HG03135 (cell line): Measurements from ENCODE around the gene APOB.
A peak's percentile ranks its signal among the peaks of the same experiment; 100 is the strongest.

Source experiments
- ATAC-seq: cut with Tn5 transposase; IDR thresholded peaks from one replicate; pipeline ENCODE4 v1.9.1; 2021; ENCODE audit warnings: mild to moderate bottlenecking, moderate library complexity; ENCODE audit not compliant: unreplicated experiment

The APOB gene

GRCh38 chr2:21050164-21050563 lies 6.3 kb upstream of the APOB start:
- ATAC-seq: no peak

DNA sequence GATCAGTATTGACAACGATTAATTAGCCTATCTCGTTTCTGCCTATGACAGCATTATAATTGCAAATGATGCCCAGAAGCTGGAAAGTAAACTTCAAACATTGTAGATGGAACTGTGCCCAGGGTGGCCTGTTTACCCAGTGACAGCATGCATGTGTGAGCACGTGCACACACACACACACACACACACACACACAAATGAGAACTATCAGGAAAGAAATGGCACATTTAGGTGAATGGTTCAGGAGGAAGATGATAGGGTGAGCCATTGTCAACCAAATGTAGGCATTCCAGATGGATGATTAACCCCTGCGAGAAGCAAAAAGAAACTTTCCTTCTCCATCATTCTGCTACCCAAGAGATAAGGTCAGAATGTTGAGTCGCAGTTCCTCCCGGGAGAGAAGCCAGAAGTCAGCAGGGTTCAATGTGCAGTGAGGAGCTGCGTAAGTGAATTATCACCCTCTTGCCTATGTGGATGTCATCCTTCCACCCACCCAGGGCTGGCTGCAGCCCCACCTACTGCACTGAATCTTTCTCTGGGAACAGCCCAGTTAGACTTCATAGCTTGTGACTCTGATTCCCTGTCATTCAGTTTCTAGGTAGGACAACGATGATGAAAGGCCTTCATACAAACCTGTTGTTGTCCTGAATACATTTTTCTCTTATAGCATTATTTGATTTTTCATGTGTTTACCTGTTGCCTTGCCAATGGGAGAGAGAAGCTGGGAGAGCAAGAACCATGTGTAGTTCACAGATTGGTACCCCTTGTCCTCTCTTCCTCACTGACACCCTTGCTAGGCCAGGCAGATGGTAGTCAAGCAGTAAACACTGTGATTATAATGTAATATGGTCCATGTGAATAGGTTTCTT lies 3.5 kb upstream of the APOB start:
- no peak for ATAC-seq

GRCh38 chr2:21046506-21046905 lies 2.6 kb upstream of the APOB start:
- no peak for ATAC-seq

GRCh38 chr2:21044694-21045371 lies 960 bp upstream of the APOB start:
- ATAC-seq: no peak

GRCh38 chr2:21042958-21043743 lies 722 bp downstream of the APOB start:
- ATAC-seq: peak; percentile 62

DNA sequence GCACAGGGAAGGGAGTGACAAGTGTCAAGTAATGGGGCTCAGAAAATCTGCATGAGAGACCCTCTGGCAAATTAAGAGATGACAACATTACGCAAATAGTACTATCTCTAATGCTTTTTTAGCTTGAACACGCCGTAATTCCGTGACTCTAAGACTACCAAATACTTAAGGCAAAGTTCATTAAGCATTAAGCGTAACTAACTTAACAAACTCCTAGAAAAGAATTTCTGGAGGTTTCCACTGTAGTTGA lies 1.2 kb downstream of the APOB start:
- no peak for ATAC-seq

GRCh38 chr2:21041943-21042707 lies 1.7 kb downstream of the APOB start:
- no peak for ATAC-seq

DNA sequence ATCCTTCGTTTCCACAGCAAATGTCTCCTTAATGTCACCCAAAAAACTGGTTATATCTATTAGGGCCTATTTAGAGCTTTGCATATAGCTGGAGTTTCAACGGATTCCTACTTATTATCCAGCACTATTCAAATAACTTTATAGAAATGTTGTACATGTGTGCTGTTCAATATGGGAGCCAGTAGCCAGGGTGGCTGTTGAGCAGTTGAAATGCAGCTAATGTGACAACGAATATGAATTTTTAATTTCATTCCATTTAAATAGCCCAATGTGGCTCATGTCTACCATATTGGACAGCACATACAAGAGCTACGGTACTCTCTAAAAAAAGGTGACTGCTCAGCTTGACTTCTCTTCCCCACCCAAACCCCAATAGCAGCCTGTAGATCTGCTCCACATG lies 2.4 kb downstream of the APOB start:
- no peak for ATAC-seq

DNA sequence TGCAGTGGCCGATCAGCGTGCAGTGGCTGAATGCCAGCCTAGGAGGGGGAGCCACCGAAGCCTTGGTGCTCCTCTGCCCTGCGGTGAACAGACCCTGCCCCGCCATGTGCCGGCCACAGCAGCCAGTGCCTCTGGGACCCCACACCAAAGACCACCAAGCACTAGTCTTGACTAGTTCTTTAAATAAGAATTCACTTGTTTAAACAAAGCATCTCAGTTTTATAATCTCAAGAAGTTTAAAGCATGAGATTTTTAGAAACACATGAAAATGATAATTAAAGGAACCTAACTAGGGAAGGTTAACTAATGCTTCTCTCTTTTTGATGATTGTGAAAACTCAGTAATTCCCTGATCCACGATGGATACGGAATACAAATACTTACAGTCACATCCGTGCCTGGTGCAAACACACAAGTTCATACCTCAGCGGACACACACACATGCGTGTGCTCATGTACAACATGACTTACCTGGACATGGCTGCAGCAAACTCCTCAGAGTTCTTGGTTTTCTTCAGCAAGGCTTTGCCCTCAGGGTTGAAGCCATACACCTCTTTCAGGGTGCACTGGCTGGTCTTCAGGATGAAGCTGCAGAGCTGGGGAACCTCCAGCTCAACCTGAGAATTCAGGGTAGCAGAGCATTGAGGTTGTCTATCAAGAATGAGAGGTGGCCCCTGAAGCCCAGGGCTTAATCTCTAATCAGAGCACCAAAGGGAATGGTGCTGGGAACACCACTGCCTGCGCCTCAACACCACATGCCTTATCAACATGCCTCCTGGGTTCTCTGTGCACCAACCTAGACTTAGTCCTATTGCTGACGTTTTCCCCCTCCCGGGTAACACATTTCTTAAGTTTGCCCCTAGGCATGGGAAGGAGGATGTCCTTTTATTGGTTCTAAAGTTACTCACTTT lies 3.1 kb downstream of the APOB start:
- ATAC-seq: no peak

DNA sequence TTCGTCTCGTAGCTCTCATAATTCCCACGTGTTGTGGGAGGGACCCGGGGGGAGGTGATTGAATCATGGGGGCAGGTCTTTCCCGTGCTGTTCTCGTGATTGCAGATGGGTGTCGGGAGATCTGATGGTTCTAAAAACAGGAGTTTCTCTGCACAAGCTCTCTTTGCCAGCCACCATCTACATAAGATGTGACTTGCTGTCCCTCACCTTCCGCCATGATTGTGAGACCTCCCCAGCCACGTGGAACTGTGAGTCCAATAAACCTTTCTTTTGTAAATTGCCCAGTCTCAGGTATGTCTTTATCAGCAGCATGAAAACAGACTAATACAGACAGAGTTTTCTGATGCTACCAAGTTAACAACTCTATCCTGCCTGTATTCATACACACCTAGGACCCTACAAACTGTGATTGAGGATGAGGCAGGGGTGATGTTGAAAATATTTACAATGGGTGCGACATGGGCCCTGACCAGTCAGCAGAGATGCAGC lies 3.9 kb downstream of the APOB start:
- ATAC-seq: no peak

DNA sequence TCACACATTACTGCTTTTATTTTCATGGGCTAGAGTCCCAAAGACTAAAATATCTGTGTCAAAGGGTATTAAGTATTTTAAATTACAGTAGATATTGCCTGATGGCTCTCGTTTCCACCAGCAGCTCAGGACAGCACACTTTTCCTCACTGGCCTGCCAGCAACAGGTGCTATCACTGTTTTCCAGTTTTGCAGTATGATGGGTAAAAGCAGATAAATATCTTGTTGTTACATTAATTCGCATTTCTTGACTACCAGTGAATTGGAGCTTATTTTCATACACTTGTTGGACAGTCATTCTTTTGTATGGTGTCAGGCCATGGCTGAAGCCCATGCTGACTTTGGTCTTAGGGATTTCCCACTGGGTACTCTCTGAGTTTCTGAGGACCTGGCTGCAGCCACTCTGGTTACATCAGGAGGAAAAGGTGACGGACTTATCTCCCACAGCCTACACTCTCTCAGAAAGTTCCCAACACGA lies 4.8 kb downstream of the APOB start:
- no peak for ATAC-seq

DNA sequence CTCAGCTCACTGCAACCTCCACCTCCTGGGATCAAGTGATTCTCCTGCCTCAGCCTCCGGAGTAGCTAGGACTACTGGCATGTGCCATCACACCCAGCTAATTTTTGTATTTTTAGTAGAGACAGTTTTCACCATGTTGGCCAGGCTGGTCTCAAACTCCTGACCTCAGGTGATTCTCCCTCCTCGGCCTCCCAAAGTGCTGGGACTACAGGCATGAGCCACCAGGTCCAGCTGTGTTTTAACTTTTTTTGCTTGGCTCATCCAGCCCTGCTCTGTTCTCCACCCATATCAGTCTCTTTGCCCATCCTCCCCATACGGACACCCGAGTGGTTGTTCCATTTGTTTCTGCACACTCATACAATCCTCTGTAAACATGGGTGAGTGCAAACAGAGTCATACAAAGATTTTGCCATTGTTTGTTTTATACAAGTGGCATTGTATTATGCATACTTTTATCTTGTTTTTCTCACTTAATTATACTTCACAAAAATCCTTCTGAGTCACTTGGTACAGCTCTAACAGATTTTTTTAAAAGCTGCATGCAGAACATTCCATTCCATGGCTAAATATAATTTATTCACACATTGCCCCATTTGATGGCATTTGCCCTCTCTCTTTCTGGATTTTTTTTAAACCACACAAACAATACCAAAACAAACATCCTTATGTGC lies 5.3 kb downstream of the APOB start:
- no peak for ATAC-seq

DNA sequence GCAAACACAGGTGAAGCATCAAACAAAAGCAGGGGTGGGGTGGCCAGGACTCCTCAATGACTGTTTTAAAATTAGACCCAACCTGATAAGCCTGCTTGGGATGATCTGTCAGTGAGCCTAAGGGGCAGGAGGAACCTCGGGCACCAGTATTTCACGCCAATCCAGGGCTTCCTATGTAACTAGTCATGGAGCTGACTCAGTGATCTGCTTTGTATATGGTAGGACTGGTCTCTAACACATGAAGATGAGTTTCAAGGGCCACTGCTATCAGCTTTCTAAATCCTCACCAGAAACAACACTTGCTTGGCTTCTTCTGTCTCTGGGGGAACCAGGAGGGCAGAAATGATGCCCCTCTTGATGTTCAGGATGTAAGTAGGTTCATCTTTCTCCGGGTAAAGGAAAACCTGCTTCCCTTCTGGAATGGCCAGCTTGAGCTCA lies 6.2 kb downstream of the APOB start:
- no peak for ATAC-seq

DNA sequence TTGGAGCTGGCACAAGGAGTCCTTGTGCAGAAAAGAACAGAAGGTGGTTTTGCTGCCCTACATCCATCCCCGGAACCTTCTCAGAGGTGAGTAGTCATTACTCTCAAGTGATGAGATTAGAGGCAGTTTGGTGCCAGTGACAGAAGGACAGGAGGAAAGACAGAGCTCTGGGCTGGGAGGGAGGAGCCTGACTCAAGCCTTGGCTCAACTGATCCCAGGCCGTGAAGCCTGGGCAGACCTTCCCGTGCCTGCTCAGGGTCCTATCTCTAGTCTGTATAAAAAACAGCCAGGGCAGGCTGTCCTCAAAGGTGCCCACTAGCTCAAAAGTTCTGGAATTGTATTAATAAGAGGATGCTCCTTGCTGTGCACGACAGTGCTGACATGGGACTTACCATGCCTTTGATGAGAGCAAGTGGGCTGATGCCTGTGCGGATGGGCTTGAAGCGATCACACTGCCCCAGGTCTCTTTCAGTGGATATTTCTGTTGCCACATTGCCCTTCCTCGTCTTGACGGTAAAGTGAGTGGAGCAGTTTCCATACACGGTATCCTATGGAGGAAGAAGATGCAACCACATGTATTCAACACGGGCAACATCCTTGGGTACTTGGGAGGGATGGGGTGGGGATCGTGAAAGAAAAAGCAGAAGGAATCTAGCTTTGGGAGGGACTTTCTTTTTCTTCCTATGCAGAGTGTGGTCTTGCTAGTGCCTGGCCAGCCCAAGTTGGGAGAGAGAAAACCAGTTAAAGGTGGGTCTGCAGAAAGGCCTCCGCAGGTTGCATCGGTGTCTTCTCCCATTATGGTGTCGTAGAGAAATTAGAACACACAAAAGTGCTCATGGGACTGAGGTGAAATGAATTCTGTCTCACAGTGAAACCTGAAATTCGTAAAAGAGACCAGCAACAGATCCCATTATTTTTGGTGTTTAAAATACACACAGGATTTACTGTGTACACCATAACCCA lies 6.9 kb downstream of the APOB start:
- ATAC-seq: no peak

DNA sequence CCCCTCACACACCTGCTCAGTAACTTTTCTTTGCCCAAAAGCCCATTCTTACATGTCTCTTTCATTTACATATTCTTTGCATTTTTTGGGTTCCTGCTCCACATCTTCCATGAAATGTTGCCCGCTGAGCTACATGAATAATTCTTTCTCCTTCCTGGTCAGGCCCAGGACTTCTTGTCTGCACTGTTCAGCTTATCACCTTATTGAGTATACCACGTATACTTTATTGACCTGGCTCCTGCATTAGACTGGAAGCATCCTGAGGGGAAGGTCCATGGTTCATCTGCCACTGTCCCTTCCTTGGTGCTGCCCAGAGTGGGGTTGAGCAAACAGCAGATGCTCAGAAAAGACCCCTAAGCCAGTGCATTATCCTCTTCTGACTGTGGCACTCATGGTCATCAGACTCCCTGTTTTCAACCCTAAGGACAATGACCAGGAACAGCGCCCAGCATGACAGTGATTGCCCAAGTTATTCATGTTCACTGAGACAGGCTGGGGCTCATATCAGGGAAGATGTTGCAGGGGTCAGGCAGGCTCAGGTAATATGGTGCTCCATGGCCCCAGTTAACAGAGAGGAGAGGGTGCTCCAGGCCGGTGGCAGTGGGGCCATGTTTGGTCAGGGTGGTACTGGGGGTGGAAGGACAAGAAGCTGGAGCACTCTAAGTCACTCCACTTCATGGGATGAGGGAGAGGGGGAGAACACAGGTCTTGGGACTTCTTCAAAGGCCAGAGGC lies 7.7 kb downstream of the APOB start:
- no peak for ATAC-seq

DNA sequence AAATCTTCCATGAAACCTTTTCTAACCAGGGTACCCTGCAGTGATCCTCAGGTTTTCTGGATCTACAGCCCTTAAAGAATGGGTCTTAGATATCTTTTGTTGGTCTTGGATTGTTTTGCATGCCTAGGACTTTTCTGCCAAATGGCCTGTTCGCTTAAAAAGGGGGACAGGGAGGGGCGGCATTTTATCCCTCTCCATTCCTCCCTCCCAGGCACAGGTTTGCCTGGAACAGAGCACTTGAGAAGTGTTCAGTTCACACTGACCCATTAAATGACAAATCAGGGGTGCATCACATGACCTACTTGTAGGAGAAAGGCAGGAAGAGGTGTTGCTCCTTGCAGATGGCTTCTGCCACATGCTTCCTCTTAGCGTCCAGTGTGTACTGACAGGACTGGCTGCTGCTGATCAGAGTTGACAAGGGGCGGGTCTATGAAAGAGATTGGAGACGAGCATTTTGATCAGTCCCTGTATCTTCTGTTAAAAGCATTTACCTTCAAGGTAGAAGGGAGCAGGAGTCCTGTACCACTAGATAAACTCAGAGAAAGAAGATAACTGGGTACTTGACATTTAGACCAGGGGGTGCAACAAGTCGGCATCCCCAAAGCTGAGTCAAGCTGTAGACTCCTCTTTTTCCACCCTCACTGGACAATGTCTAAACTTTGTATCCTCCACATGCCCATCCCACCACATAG lies 8.4 kb downstream of the APOB start:
- ATAC-seq: no peak

DNA sequence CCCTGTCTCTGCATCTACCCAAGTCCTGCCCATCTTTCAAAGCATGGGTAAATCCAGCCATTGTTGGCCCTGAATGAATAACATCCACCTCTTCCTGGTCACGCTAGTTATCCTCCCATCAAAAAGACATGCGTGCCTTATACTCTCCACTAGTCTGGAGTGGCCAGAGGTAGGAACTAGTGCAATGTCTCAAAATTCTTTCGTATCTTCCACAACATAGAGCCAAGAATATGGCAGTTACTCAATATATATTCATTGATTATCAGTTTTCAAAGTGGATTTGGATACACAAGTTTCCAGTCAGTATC lies 8.9 kb downstream of the APOB start:
- no peak for ATAC-seq
